Activated naive CD4-positive, alpha-beta T cell treated with anti-CD3 and anti-CD28 coated beads, Interleukin-2, amount 50 U/mL, for 72 hours (primary cell): ENCODE results near the gene ARHGAP18. TPM values are rescaled to one million over a fixed set of nuclear protein-coding genes. Genes with fewer than 3 reads are reported as not detected.

ENCODE experiments used
- ATAC-seq, 2 donors: fragments of 150-1000 bp; cut with Tn5 transposase; 2 replicates each; pipeline ENCODE4 v1.10.0; 2021; ENCODE audit warnings: mild to moderate bottlenecking in 2 of 2, moderate library complexity in 2 of 2
- DNase-seq, 2 donors: peaks; one replicate each; pipeline ENCODE4 v3.0.0; 2021 to 2022; ENCODE audit warnings: low spot score in 2 of 2
- H3K27ac Mint-ChIP-seq, 2 donors: one replicate each; pipeline ENCODE4 v1.8.0; 2022; ENCODE audit warnings: mild to moderate bottlenecking in 2 of 2, mixed read lengths in 2 of 2
- H3K36me3 Mint-ChIP-seq, 2 donors: one replicate each; pipeline ENCODE4 v1.8.0; 2022; ENCODE audit warnings: mixed read lengths in 2 of 2
- H3K9me3 Mint-ChIP-seq, 2 donors: one replicate each; pipeline ENCODE4 v1.8.0; 2022; ENCODE audit warnings: mixed read lengths in 2 of 2
- total RNA-seq, 2 donors: library from RNA; stranded (reverse); gene quantifications; one replicate each; pipeline ENCODE4 v1.2.3, GENCODE V29; 2022

The ARHGAP18 gene
- total RNA-seq, 2 donors from 2014 or later = 7.7 to 8.7 TPM

- no peaks in the 10 kb centered on the region for H3K9me3 Mint-ChIP-seq
- no peaks in the 10 kb centered on the region for H3K36me3 Mint-ChIP-seq
- H3K27ac Mint-ChIP-seq = no peak overlapping the region
- no peak for DNase-seq
- ATAC-seq = no peak
Measured at GRCh38 chr6:129667034-129667433, 42.9 kb downstream of the ARHGAP18 start.

GRCh38 chr6:129665555-129665954 lies 44.4 kb downstream of the ARHGAP18 start:
- no peaks in the 10 kb centered on the region for H3K36me3 Mint-ChIP-seq
- H3K27ac Mint-ChIP-seq = no peak overlapping the region
- ATAC-seq = no peak
- DNase-seq = no peak
- no peaks in the 10 kb centered on the region for H3K9me3 Mint-ChIP-seq

GRCh38 chr6:129663531-129663930 lies 46.4 kb downstream of the ARHGAP18 start:
- Mint-ChIP-seq H3K9me3 (no peaks in the 10 kb centered on the region), H3K27ac (no peak overlapping the region), H3K36me3 (no peaks in the 10 kb centered on the region)
- ATAC-seq (no peak), DNase-seq (no peak)

DNA sequence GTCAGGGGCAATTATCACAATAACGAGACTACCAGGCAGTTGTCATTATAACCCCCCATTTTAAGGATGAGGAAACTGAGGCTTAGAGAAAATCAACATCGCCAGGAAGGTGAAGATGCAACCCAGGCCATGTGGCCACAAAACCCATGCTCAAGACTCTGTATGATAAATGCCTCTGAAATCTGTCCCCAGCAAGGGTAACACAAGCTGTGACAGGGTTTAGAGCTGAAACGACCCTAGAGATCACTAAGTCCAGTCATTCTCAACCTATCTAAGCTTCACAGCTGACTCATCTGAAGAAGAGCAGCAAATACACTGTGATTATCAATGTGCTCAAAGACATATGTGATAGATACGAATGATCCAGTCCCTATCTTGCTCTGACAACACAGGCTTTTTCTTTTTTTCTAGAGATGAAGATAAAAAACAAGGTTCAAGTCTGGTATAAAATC lies 47.0 kb downstream of the ARHGAP18 start:
- no peak for DNase-seq
- H3K9me3 Mint-ChIP-seq = no peaks in the 10 kb centered on the region
- H3K36me3 Mint-ChIP-seq = no peaks in the 10 kb centered on the region
- ATAC-seq = peak; percentile 59 to 96
- no peak overlapping the region for H3K27ac Mint-ChIP-seq

- DNase-seq = no peak
- ATAC-seq = no peak
- Mint-ChIP-seq H3K9me3 (no peaks in the 10 kb centered on the region), H3K27ac (no peak overlapping the region), H3K36me3 (no peaks in the 10 kb centered on the region)
Measured at GRCh38 chr6:129662406-129662766, 47.6 kb downstream of the ARHGAP18 start.

DNA sequence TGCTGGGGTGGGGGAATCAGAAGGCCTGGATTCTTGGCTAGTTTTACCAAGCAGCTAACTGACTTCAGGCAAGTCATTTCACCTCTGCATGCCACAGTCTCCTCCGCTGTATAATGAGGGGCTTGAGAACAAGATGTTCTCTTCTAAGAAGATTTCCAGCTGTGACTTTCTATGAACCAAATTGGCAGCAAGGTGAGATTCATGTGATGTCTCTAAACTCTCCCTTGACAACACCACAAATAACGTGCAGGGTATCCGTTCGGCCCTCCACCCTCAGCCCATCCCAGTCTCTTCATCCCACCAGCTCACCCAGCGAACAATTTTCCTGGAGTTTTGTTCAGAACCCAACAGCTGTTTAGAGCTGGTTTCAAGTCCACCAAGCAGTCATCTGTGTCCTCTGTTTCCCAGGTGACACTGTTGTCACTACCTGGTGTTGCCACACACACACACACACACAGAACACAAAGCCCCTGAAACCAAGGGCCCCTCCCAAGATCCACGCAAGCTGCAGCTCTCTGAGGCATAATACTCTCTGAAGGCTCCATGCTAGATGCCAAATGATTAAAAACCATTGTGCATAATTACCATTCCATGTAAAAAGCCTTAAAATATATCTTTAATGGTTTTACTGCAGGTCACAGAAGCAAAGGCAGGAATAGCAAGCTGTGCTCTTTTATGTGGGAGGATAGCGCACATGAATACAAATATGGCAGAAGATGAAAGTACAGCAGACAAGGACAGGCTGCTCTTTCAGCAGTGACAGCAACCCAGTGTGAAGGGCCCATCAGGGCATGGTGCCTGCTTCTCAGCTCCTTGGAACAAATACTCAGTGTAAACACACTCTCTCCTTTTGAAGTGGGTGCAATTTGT lies 48.2 kb downstream of the ARHGAP18 start:
- Mint-ChIP-seq H3K27ac (no peak overlapping the region), H3K9me3 (no peaks in the 10 kb centered on the region), H3K36me3 (no peaks in the 10 kb centered on the region)
- ATAC-seq = no peak
- DNase-seq = no peak

DNA sequence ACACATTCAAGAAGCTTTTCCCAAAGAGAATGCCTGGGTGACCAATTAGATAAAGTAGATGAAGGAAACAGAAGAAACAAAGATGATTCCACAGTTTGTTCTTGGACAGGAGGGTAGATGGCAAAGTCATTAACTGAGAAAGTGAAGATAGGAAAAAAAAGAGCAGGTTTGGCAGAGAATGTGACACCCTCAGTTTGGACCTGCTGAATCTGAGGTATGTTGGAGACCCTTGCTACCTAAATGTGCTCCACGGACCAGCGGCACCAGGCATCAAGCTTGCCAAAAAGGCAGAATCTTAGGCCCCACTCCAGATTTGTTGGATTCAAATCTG lies 49.7 kb downstream of the ARHGAP18 start:
- Mint-ChIP-seq H3K9me3 (no peaks in the 10 kb centered on the region), H3K27ac (no peak overlapping the region), H3K36me3 (no peaks in the 10 kb centered on the region)
- ATAC-seq (no peak), DNase-seq (no peak)

DNA sequence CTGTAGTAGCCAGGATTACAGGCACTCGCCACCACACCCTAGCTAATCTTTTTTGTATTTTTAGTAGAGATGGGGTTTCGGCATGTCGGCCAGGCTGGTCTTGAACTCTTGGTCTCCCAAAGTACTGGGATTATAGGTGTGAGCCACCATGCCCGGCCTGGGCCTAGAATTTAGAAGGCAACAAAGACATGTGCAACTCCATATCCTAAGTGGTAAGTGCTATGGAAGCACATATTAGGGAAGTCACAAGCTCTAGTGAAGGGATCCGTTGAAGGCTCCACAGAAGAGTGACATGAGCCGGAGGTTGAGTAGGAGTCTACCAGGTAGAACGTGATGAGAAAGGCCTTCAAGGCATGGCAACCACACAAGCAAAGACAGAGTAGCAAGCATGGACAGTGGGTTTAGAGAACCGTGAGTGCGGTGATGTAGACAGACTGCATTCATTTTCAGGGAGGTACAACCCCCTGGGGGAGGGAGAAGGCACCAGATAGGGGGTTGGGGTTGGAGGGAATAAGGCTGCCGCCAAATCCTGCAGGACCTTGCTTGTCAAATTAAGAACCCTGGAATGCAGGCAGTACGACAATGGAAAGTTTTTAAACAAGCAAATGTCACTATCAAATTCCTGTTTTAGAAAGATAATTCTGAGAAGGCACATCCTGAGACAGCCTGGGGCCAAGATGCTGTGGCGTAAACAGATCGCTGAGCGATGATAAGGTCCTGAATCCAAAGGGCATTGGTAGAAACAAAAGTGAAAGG lies 50.2 kb downstream of the ARHGAP18 start:
- Mint-ChIP-seq H3K27ac (no peak overlapping the region), H3K9me3 (no peaks in the 10 kb centered on the region), H3K36me3 (no peaks in the 10 kb centered on the region)
- ATAC-seq = no peak
- no peak for DNase-seq

- ATAC-seq (no peak), DNase-seq (no peak)
- Mint-ChIP-seq H3K9me3 (no peaks in the 10 kb centered on the region), H3K27ac (no peak overlapping the region), H3K36me3 (no peaks in the 10 kb centered on the region)
Measured at GRCh38 chr6:129659167-129659566, 50.8 kb downstream of the ARHGAP18 start.

DNA sequence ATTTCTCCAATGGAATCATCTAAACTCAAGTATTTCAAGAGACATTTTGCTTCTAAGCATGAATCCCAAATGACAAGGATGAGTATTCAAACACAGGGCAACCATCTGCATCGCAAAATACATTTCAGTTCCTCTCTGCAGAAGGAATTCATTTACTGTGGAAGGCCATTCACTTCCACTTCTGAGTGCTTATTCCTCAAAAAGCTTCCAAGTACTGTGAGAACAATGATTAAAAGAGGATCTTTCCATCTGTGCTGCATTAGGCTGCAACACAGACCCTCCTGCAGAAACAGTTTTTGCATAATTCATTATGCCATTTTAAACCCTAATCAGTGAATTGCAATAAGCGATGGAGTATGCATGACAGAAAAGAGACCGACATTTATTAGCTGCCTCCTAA lies 52.5 kb downstream of the ARHGAP18 start:
- ATAC-seq (no peak), DNase-seq (no peak)
- H3K9me3 Mint-ChIP-seq = no peaks in the 10 kb centered on the region
- no peaks in the 10 kb centered on the region for H3K36me3 Mint-ChIP-seq
- H3K27ac Mint-ChIP-seq = no peak overlapping the region

- Mint-ChIP-seq H3K9me3 (no peaks in the 10 kb centered on the region), H3K36me3 (no peaks in the 10 kb centered on the region), H3K27ac (no peak overlapping the region)
- no peak for DNase-seq
- ATAC-seq = no peak
Measured at GRCh38 chr6:129655334-129655733, 54.6 kb downstream of the ARHGAP18 start.

GRCh38 chr6:129653746-129654145 lies 56.2 kb downstream of the ARHGAP18 start:
- Mint-ChIP-seq H3K27ac (no peak overlapping the region), H3K9me3 (no peaks in the 10 kb centered on the region), H3K36me3 (no peaks in the 10 kb centered on the region)
- DNase-seq = no peak
- no peak for ATAC-seq

DNA sequence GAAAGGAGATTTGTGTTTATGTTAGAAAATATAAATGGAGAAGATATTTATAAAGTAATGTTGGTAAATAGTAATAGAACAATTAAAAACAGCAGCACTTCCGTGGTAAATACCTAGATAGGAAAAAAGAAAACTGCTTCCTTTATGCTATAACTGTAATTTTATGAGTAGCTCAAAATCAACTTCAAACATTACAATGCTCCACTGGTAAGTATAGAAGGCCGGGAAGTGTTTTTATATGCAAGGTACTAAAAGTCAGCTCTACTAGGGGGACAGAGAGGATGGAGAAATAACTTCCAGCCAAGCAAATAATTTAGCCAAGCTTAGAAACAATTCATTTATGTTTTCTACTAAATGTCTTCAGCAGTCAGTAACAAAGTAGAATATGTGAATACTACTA lies 56.7 kb downstream of the ARHGAP18 start:
- Mint-ChIP-seq H3K9me3 (no peaks in the 10 kb centered on the region), H3K27ac (no peak overlapping the region)

GRCh38 chr6:129651291-129651691 lies 58.7 kb downstream of the ARHGAP18 start:
- Mint-ChIP-seq H3K27ac (no peak overlapping the region), H3K36me3 (no peaks in the 10 kb centered on the region), H3K9me3 (no peaks in the 10 kb centered on the region)
- ATAC-seq (no peak), DNase-seq (no peak)

More for the DNA sequence above, 56.7 kb downstream of the ARHGAP18 start:
- ATAC-seq (no peak), DNase-seq (no peak)
- H3K36me3 Mint-ChIP-seq = no peaks in the 10 kb centered on the region

DNA sequence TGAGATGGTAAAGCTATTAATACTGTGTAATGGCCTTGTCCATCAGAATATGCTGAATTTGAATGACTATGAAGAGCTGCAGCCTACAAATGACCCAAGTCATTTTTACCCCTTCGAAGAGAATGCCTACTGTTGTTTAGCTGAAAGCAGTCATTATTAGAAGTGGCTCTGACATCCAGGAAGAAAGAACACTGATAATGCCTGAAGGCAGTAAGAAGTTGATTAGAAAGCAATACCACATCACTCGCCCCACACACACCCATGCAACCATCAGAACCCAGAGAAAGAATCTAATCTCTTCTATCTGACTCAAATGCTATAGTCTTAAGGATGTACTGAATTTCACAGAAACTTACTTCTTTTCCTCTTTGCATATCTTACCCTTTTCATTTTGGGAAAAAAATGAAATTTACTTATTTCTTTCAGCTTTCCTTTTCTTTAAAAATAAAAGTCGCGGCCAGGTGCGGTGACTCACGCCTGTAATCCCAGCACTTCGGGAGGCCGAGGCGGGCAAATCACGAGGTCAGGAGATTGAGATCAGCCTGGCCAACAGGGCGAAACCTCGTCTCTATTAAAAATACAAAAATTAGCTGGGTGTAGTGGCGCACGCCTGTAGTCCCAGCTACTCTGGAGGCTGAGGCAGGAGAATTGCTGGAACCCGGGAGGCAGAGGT lies 61.0 kb downstream of the ARHGAP18 start:
- Mint-ChIP-seq H3K9me3 (no peaks in the 10 kb centered on the region), H3K27ac (no peak overlapping the region), H3K36me3 (no peaks in the 10 kb centered on the region)
- DNase-seq (no peak), ATAC-seq (no peak)

GRCh38 chr6:129647044-129647443 lies 62.9 kb downstream of the ARHGAP18 start:
- Mint-ChIP-seq H3K27ac (no peak overlapping the region), H3K36me3 (no peaks in the 10 kb centered on the region), H3K9me3 (no peaks in the 10 kb centered on the region)
- ATAC-seq (no peak), DNase-seq (no peak)

DNA sequence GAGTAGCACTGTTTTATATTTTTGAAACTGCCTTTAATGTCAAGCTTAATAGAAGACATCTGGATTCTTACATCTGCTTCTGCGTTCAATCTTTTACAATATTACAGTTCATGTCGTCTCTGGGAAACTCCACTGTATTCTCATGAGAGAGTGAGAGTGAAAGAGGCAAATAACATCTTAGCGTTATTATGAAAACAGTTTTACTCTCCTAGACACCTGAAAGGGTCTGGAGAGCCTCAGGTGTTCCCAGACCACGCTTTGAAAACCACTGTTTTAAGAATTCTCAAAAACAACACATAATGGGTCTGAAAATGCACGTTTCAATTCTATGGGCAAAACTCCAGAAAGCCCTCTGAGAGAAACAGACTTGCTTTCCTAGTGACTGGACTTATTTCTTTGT lies 63.3 kb downstream of the ARHGAP18 start:
- Mint-ChIP-seq H3K9me3 (no peaks in the 10 kb centered on the region), H3K36me3 (no peaks in the 10 kb centered on the region), H3K27ac (no peak overlapping the region)
- DNase-seq (no peak), ATAC-seq (no peak)
